ENCODE results near the gene TCF4. TPM values are rescaled to one million over a fixed set of nuclear protein-coding genes. Genes with fewer than 3 reads are reported as not detected.

The TCF4 gene
- total and polyA plus RNA-seq, 2 donors (not counting 3 experiments of a cell fraction or from before 2014, with no cell fraction given) = 183 to 390 TPM

DNA sequence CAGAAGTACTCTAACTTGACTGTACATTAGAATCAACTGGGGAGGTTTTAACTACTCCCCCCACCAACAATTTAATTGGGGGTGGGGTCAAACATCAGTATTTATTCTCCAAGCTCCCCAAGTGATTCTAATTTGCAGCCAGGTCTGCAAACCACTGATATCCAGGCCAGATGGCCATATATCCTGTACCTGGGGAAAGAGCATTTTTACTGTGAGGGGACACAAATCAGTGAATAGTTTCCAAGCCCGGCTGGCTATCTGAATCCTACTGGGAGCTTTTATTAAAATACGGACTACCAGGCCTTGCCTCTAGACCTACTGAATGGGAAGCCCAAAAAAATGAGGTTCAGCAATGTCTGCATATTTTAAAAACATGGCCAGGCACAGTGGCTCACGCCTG, 88.5 kb downstream of the TCF4 start:
- Histone ChIP-seq H3K4me2 (ENCODE audit: insufficient read depth, low read length) (no peak overlapping the region), H3K27me3 (ENCODE audit: control insufficient read depth in 2 of 2, insufficient read depth in 2 of 2, low read length in 2 of 2) (no peaks in the 10 kb centered on the region), H2AFZ (ENCODE audit: low read depth, low read length) (no peak overlapping the region), H3K4me3 (replicated peaks in 1 of 3; ENCODE audit: insufficient read depth in 1 of 3, low read depth in 1 of 3, low read length in 3 of 3) (no peak overlapping the region), H4K20me1 (replicated peaks; ENCODE audit: control insufficient read depth, extremely low read depth, insufficient read depth, low read length) (no peaks in the 10 kb centered on the region), H3K9me3 (replicated peaks; ENCODE audit: control insufficient read depth, insufficient read depth, low read length) (no peaks in the 10 kb centered on the region), H3K36me3 (ENCODE audit: control insufficient read depth in 2 of 2, extremely low read depth in 1 of 2, insufficient read depth in 2 of 2, low read length in 2 of 2) (no peaks in the 10 kb centered on the region), H3K4me1 (ENCODE audit: control insufficient read depth, extremely low read depth, insufficient read depth, low read length) (peaks cover 63% of the 10 kb centered on the region), H3K9me1 (replicated peaks; ENCODE audit: control insufficient read depth, extremely low read depth, insufficient read depth, low read length) (no peaks in the 10 kb centered on the region), H3K9ac (replicated peaks; ENCODE audit: extremely low read depth, insufficient read depth, low read length) (no peak overlapping the region), H3K79me2 (ENCODE audit: control insufficient read depth, insufficient read depth, low read length) (peaks cover 58% of the 10 kb centered on the region), H3K27ac (ENCODE audit: insufficient read depth, low read depth, low read length) (peak overlapping the region; percentile 80)
- FAIRE-seq (no peak), DNase-seq (ENCODE audit: low read depth, low spot score) (no peak)
- BruUV-seq (replicated peaks) = no TSS peak
- dilution Hi-C loops (cut with MboI; ENCODE audit: extremely low pct_ligation_motif_present, low sequenced_read_pairs) (no loop called here), intact Hi-C loops (cut with micrococcal nuclease) (no loop called here)
- TF ChIP-seq GATA2 (IDR thresholded peaks at IDR 0.05; ENCODE audit: insufficient read depth, insufficient read length, low read depth, low read length) (no peak), MYC (IDR thresholded peaks at IDR 0.05; ENCODE audit: low read depth, low read length) (no peak), POLR2A (IDR thresholded peaks at IDR 0.05; ENCODE audit: low read depth, low read length) (no peak), FOS (IDR thresholded peaks at IDR 0.05; ENCODE audit: borderline replicate concordance, insufficient read depth, low read length) (no peak), JUN (IDR thresholded peaks at IDR 0.05; ENCODE audit: borderline replicate concordance, insufficient read depth, insufficient read length, low read depth) (no peak), EZH2 (IDR thresholded peaks at IDR 0.05; ENCODE audit: borderline replicate concordance, low read depth, low read length, severe bottlenecking) (no peak), POLR2AphosphoS5 (IDR thresholded peaks at IDR 0.05; ENCODE audit: insufficient read depth, low read depth, low read length) (no peak)
- TF ChIP-seq, protein P1, sequence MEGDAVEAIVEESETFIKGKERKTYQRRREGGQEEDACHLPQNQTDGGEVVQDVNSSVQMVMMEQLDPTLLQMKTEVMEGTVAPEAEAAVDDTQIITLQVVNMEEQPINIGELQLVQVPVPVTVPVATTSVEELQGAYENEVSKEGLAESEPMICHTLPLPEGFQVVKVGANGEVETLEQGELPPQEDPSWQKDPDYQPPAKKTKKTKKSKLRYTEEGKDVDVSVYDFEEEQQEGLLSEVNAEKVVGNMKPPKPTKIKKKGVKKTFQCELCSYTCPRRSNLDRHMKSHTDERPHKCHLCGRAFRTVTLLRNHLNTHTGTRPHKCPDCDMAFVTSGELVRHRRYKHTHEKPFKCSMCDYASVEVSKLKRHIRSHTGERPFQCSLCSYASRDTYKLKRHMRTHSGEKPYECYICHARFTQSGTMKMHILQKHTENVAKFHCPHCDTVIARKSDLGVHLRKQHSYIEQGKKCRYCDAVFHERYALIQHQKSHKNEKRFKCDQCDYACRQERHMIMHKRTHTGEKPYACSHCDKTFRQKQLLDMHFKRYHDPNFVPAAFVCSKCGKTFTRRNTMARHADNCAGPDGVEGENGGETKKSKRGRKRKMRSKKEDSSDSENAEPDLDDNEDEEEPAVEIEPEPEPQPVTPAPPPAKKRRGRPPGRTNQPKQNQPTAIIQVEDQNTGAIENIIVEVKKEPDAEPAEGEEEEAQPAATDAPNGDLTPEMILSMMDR (IDR thresholded peaks at IDR 0.05; ENCODE audit: extremely low read depth in 1 of 2, insufficient read depth in 1 of 2, low read depth in 1 of 2, low read length in 2 of 2) = no peak
- TF ChIP-seq, protein P2, sequence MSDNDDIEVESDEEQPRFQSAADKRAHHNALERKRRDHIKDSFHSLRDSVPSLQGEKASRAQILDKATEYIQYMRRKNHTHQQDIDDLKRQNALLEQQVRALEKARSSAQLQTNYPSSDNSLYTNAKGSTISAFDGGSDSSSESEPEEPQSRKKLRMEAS (IDR thresholded peaks at IDR 0.05; ENCODE audit: insufficient read depth, insufficient read length) = no peak
- ChIA-PET POLR2A (no interaction called here), CTCF (interaction anchor here (0.9 to 2.7 kb wide), 7 partner anchors 10 to 282 kb away, joined by 3 to 18 read pairs (median 5); no protein-coding TSS in a partner anchor)
